Stimulated activated CD4-positive, alpha-beta T cell treated with anti-CD3 and anti-CD28 coated beads, Interleukin-4, amount 100 ng/mL, for 4 hours (primary cell): ENCODE data around the gene ATP11A.

ENCODE experiments used
- DNase-seq, 2 experiments: peaks; one replicate each; pipeline ENCODE4 v3.0.0-alpha.2; 2020

ATP11A gene

DNA sequence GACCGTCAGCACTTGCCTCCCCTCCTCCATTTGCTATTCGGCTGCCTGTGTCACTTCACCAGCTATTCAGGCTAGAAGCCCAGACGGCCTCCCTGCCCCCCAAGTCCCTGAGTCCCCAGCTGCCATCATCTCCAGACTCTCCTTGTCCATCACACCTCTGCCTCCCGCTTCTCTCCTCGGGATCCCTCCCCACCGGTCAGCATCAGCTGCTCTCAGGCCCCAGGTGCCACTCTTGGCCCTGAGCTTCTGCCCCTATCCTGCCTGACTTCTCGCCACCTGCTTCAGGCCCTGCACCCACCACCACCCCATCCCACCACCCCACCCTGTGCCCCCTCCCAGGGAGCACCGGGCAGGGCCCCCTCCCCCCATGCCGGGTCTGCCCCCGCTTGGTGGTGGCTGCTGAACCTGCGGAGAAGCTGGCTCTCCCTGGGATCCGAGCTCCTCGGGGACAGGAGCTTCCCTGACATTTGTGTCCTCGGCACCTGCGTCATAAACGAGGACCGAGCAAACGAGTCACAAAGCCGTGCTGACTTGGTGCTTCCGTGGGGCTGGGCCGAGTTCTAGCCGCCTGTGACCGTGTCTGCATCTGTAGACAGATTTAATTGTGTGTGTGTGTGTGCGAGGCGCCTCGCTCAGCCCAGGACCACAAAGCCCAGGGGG, 208.9 kb downstream of the ATP11A start:
- no peak for DNase-seq

DNA sequence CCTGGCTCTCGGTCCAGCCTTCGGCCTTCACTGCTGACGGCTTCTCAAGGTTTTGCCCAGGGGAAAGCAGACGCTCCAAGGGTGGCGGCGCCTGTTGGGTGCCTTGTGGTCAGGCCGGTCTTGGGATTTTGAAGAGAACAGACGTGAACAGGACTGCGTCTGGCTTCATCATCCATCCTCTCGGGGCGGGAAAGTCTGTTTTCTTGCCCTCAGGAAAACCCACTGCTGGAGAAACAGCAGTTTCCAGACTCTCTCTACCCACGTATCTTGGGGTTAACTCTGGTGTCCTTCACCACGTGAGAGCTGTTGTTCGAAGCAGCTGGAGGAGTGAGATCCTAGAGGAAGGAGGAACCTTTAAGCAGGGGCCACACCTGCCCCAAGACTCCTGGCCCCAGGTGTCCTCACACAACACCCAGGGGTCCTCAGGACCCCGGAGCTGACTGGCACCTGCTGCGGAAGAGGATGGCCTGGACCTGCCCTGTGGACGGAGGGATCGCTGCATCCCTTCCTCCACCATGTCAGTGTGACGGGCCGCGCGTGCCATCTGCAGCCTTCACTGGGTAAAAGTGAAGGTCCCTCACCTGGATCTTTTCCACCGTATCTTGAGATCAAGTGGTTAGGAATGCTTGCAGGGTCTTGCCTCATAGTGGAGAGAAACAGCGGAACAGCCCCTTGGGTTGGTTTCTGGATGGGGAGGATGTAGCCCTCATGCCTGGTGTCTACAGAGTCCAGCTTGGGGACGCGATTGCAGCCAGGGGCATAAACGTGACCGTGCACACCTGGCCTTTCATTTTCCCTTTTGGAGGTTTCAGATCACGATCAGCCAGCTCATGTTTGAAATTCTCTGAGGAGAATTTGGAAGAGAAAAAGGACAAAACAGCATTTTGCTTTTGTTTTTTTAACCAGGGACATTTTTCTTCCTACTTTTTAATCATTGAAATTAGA, 209.7 kb downstream of the ATP11A start:
- no peak for DNase-seq

DNA sequence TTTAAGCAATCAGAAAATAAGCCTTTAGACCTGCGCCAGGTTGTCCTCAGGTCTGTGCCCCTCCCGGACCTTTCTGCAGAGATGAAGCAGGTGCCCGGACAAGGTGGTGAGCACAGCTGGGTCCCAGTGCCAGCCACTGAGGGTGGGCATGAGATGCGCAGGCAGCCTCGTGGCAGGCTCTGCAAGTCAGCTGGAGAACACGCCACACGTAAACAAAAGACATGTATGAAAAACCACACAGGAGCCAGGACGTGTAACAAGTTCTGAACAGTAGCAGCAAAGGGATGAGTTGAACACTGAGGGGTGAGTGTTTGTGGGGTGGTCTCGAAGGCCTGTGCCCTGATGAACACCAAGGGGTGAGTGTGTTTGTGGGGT, 210.4 kb downstream of the ATP11A start:
- DNase-seq = no peak

DNA sequence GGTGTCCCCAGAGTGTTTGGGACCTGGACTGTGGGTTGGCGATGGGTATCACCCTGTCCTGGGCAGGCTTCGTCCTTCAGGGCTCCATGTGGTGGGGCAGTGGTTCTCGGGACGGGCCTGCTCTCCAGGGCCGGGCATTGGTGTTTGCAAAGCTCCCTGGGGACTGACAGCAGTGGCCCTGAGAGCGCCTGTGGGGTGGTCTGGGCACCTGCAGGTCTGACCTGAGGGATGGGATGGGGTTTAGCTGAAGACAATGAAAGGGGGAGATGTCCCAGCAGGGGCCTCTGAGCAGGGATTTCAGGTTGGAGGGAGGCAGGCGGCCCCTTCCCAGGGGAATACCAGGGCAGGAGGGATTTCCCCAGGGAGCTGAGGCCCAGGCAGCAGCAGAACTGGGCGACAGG, 210.9 kb downstream of the ATP11A start:
- no peak for DNase-seq

DNA sequence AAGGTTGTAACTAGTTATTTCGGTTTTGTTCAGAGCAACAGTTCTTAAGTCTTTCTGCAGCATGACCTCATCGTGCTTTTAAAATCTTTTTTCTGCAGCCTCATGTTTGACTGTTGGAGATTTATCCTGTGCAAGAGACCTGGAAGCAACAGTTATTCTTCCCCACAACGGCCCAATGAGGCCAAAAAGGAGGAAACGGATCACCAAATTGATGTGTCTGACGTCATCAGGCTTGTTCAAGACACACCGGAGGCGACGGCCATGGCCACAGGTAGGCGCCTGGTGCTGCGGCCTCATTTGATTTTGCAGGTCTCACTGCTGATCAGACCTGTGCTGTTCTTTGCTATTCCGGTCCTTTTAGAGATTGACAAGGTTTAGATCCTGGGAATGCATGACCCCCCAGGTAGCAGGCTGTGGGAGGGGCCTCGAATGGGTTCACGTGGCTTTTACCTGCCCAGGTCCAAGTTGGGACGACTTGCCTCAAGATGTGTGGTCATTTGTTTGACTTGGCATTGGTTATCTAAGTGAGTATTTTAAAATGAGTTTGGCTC, 212.3 kb downstream of the ATP11A start:
- DNase-seq = no peak

DNA sequence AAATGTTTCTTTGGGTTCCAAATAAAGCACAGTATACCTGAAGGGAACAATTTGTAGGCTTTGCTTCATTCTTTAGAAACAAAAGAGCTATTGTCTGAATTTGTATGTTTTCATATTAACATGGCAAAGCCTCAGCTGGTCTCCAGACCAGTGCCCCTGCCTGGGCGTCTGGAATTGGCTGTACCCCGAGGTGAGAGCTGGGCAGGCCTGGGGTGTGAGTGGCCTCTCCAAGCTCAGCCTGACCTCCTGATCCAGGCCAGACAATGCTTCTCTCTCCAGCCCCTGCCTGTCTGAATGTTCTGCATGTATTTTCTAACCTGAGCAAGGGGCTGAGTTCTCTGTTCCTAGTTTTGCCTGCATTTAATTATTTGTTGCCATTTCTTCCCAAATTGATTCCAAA, 212.8 kb downstream of the ATP11A start:
- DNase-seq = no peak

DNA sequence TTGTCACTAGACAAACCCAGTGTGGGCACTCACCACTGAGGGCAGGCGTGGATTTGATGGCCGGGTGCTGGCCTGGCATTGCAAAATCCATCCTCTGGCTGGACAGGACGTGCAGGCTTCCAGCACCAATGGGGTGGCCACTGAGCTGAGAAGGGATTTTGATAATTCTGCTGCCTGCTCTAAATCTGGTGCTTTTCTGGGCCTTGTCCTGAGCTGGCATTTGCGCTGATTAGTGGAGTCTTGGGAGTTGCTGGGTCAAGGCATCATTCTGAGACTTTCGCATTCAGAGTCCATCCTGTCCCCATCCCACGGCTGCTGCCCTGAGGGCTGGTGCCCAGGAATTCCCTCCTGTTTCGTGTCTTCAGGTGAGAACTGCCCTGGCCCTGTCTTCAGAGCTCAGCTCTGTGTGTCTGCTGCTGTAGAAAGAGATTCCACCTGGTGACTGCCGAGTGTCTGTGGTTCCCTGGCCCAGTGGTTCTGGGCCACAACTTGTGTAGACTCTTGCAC, 213.3 kb downstream of the ATP11A start:
- no peak for DNase-seq

DNA sequence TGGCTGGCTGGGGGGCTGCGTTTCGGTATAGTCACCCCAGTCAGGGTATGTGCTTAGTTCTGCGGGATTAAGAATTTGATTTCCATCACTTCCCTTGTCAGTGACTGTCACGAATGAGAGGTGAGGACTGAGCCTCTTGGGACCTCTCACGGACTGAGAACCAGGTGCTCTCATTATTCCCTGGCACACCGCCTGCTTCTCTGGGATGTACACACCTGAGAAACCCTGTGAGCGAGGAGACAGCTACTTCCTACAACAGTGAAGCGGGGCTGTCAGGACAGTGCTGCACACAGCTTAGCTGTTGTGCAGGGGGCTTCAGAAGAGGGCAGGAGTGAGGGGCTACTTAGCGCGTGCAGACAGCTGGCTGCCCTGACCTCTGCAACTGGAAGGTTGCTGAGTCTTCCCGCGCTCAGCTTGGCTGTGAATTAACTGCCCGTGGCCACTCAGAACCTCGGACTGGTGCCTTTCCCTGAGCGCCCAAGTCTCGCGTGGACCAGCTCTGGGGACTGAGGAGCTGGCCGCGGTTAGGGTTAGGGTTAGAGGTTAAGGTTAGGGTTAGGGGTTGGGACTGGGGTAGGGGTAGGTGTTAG, 213.9 kb downstream of the ATP11A start:
- DNase-seq = no peak

DNA sequence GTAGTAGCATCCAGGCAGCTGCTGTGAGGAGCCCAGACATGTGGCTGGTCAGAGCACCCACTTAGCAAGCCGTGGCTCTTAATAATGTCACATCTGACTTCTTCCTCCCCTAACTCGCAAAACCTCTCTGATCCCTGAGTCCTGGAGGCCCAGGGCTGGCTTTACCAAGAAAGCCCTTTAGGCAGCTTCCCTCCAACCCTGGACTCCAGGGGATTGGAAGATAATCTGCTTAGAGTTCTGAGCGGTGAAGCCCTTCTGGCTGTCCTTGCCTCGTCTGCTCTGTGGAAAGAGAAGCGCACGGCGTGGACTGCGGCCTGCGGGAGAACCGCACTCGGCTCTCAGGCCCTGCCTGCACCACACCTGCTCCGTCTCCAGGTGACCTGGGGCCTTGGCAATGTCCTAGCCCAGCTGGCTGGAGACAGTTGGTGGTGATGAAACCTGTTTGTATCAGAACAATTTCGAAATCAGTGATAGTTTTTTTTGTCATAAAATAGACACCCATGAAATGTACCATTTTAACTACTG, 214.7 kb downstream of the ATP11A start:
- no peak for DNase-seq

DNA sequence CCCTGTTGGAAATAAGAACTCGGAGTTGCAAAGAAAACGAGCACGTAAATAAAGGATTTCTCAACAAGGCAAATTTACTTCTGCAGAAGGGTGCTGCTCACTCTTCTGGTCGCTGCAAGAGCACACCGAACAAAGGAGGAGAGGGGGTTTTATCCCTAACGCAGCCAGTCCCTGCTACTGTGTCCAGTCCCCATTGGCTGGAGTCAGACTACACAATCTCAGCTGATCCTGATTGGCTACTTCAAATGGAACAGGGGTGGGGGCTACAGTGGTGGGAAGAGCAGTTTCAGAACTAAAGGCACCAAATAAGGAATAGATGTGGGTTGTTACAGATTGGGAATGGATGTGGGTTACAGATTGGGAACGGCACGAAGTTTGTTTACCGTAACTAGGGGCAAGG, 215.2 kb downstream of the ATP11A start:
- DNase-seq = no peak

DNA sequence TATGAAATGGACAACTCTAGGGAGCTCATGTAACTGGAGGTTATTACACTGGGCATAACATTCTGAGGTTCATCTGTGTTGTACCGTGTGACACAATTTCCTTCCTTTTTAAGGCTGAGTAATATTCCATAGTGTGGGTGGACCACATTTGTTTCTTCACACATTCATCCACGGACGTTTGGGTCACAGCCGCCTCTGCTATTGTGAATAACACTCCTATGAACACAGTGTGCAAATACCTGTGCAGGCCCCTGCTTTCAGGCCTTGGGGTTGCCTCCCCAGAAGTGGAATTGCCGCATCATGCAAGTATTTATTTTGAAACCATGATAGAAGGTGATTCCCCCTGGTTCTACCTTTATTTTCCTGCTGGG, 215.8 kb downstream of the ATP11A start:
- no peak for DNase-seq

DNA sequence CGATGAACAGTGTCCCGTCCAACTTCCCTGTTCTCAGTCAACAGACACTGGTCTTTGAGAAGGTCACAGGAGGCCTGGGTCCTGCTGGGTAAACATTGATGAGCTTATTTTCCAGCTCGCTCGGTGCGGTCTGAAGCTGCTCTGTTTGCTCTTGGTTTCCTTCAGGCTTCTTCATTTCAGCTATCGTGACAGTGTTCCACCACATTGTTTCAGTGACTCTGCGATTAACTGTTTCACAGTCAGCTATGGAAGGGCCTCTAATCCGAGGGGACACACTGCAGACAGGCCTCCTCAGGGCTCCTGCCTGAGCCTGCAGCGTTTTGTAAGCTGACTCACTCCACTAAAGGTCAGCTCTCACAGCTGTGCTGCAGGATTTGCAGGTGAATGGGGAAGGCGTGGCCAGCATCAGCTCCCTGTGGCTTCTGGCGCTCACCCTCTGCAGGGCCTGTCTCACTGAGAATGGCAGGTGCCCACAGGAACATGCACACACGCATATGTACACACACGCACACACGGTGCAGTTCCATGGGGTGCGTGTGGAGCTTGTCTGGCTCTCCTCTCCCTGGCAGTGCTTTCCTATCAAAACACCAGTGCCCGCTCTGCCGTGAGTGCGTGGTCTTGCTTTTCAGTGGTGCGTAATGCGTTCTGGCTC, 216.3 kb downstream of the ATP11A start:
- DNase-seq = no peak

DNA sequence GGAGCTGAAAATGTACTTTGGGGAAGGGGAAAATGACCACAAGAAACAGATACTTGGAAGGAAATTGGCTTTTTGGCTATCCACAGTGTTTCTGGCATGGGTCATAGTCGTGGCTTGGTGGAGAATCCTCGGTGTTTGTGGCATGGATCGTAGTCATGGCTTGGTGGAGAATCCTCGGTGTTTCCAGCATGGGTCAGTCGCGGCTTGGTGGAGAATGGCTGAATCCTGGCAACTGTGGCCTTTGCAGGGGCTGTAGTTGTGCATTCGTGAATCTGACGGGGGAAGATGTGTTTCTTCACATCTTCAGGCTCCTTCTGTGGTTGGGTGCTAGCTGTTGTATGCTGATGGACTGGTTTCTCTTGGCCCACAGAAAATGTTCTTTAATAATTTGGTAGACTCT, 217.4 kb downstream of the ATP11A start:
- DNase-seq = no peak

DNA sequence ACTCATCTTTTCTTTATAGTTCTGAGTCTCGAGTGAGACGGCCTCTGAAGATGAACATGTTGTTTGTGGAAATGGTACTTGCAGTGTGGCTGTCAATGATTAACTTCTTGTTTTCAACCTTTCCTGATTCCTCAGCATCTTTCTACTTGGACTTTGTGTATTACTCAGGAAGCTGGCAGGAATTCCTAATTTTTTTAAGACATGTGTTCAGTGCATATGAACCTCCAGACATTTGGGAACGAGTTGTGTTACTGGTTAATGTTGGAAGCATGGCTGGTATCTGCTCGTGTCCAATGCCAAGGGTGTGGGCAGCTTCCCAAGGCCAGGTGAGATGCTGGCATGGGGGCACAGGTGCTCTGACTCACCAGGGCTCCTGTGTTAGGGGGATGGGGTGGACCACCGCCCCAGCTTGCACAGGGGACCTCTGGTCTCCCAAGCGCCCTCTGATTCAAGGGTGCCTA, 218.1 kb downstream of the ATP11A start:
- DNase-seq = no peak

DNA sequence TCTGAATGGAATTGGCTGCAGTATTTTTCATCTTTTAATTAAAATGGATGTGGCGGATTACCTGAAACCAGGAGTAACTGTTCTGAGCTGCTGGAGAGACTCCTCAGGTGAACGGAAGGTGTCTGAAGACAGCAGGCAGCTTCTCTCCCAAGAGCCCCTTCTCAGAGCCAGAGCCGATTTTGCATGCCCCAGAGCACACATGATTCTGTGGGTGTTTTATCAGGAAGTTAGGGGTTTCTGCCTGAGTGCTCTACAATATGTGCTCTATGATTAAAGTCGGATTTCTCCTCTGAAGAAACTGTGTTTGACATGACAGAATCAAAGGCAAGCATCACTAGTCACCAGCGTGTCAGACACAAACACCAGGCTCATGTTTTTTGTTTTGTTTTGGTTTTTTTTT, 218.5 kb downstream of the ATP11A start:
- no peak for DNase-seq

DNA sequence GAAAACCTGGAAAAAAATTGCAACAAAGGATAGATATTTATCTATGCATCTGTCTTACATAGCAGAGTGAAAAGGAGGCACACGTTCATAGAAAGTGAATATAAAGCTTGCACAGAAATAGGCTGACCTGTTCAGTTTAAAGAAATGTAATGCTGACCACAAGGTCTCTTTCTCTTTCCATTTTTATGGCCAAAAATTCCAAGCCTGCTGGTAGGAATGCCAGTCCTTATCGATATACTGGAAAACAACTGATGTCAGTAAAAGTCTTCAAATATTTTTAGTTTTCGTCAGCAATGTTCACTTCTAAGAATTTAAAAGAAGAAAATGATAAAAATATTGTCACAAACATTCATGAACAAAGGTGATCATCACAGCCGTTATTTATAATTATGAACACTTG, 220.2 kb downstream of the ATP11A start:
- no peak for DNase-seq

DNA sequence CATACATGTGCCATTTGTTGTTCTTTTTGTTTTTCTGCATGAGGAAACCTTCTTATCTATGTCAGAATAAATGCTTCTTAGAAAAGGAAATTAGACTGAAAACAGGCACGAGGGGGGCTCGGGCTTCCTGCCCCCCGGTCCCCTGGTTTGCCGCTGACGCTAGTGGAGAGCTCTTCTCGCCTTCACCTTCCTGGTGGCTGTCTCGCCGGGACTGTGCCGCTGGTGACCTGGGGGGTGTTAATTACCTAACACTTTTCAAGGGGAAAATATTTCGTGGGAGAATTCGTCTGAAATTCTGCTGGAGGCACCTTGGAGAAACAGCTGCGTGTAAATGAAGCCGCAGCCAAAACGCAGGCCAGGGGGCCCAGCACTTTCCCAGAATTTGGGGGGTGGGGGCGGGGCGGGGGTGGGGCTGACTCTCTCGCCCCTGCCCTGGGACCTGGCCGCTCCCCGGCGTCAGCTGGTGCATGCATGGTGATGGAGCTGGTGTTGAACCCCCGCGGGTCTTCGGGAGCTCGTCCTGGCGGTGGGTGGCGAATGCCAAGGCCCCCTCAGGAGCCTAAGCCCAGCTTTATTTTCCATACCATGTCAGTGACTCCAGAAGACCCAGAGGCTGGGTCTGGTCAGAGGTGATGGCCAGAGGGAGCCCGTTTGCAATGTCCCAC, 220.9 kb downstream of the ATP11A start:
- no peak for DNase-seq

DNA sequence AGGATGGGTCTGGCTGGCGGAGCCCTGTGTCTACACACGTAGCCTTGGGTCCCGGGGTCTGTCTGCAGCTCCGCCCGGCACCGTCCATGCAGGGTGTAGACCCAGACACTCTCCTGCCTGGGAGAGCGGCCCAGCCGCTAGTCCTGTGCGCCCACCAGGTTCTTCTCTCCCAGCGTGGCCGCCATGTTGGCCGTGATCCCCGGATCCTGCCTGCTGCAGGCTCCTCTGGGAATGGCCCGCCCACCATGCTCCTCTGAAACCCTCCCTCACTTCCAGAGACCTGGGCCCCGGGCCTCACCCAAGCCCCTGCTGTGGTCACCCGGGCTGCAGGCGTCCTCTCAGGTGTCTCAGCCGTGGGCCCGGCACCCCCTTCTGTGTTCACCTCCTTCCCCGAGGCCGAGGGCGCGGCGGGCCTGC, 221.5 kb downstream of the ATP11A start:
- DNase-seq = no peak

DNA sequence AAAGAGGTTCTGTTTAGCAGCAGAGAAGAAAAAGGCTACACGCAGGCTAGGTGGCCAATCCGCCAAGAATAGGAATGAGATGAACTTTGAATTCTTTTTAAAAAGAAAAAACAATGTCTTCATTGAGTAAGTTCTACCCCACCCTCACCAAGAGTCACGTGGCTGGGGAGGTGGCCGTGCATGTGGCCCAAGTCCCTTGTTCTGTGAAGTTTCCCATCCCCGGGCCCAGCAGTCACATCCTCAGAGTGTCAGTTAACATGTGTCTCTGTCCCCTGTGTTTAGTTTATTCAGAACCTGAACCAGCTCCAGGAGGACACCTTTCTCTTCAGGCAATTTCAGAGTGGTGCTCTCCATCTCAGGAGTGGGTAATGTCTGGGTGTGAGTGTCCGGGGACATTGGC, 222.0 kb downstream of the ATP11A start:
- no peak for DNase-seq

DNA sequence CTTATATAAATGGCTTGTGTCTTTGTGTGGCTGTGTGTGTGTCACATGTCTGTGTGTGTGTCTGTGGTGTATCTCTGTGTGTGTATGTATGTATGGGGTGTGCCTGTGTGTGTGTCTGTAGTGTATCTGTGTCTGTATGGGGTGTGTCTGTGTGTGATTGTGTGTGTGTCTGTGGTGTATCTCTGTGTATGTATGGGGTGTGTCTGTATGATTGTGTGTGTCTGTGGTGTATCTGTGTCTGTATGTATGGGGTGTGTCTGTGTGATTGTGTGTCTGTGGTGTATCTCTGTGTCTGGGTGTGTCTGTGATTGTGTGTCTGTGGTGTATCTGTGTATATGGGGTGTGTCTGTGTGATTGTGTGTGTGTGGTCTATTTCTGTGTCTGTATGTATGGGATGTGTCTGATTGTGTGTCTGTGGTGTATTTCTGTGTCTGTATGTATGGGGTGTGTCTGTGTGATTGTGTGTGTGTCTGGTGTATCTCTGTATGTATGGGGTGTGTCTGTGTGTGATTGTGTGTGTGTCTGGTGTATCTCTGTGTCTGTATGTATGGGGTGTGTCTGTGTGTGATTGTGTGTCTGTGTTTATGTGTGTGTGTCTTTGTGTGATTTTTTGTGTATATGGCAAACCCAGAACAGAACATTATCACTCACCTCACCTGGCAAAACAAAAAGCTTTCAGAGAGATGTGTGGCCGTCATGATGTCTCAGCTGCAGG, 223.0 kb downstream of the ATP11A start:
- DNase-seq = no peak

DNA sequence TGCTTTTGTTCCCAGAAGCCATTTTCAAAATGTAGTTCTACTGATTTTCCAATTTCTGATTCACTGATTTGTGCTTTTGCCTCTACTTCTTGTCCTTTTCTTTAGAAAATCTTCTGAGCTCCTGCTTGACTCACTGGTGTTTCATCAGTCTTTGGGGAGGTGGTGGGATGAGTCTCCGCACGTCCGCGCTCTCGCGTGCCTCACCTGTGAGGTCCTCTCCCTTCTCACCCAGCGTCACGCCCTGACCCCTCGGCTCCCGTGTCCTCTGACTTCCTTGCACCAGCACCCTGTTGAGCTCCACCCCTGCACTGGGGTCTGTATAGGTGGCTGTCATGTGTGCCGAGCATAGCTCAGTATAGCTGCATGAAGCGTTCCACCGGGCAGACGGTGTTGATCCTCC, 226.5 kb downstream of the ATP11A start:
- DNase-seq = no peak
